Cardiac fibroblast (primary cell): ENCODE measurements around the gene AKNAD1.
A peak's percentile ranks its signal among the peaks of the same experiment; 100 is the strongest.

ENCODE experiments used
- DNase-seq, 2 donors: peaks; one replicate each; pipeline versions ENCODE4 v3.0.0 to v3.0.0-alpha.2; 2010; ENCODE audit warnings: low read depth in 2 of 2
- H3K4me3 ChIP-seq, 2 donors: replicated peaks in 1 of 2; 1 replicate in 1 of 2; 2 replicates in 1 of 2; pipeline ENCODE4 v1.5.1; 2011; ENCODE audit warnings: low read depth in 2 of 2, low read length in 2 of 2, mild to moderate bottlenecking in 2 of 2, moderate library complexity in 1 of 2
- CTCF ChIP-seq: IDR thresholded peaks from one replicate; pipeline ENCODE4 v1.5.1; 2011; ENCODE audit warnings: low read depth, mild to moderate bottlenecking, low read length, inconsistent platforms

Gene AKNAD1

DNA sequence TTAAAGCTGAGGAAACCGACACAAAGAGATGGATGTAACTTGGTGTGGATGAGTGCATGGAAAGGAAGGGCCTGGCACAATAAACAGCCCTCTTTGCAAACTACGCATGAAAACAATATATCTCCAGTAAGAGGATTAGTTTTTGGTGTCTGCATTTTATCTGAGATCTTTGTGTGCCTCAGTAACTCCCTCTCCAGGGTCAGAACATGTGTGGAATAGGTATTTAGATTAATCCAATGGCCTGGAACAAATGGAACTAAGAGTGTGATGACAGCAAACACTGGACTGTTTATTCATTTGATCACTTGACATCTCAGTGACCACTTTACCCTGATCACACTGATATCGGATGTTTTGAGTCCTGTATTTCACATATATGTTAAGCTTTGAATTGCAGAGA is 45.3 kb downstream of the AKNAD1 start:
- no peak for DNase-seq
- H3K4me3 ChIP-seq = no peak overlapping the region
- no peak for TF ChIP-seq CTCF

- no peak for TF ChIP-seq CTCF
- DNase-seq = no peak
- H3K4me3 ChIP-seq = no peak overlapping the region
Observed at GRCh38 chr1:108808438-108808837, 48.5 kb downstream of the AKNAD1 start.

DNA sequence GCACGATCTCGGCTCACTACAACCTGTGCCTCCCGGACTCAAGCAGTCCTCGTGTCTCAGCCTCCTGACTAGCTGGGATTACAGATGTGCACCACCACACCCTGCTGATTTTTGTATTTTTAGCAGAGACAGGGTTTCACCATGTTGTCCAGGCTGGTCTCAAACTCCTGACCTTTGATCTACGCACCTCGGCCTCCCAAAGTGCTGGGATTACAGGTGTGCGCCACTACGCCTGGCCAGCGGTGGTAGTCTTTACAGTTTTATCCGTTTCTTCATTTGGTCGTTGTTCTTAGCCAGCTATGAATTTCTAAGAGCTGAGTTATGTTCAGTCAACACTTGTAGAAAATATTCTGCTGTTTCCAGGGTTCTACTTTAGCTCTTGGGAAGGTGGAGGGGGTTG is 53.3 kb downstream of the AKNAD1 start:
- no peak for TF ChIP-seq CTCF
- DNase-seq = no peak

GRCh38 chr1:108801101-108801500 is 55.8 kb downstream of the AKNAD1 start:
- H3K4me3 ChIP-seq = no peak overlapping the region
- peak; percentile 37 to 50 for DNase-seq
- no peak for TF ChIP-seq CTCF

More for the DNA sequence above, 53.3 kb downstream of the AKNAD1 start:
- H3K4me3 ChIP-seq = no peak overlapping the region

- TF ChIP-seq CTCF = no peak
- no peak for DNase-seq
- H3K4me3 ChIP-seq = no peak overlapping the region
Observed at GRCh38 chr1:108799001-108799400, 57.9 kb downstream of the AKNAD1 start.

- no peak for TF ChIP-seq CTCF
Observed at GRCh38 chr1:108792420-108792819, 64.5 kb downstream of the AKNAD1 start.

DNA sequence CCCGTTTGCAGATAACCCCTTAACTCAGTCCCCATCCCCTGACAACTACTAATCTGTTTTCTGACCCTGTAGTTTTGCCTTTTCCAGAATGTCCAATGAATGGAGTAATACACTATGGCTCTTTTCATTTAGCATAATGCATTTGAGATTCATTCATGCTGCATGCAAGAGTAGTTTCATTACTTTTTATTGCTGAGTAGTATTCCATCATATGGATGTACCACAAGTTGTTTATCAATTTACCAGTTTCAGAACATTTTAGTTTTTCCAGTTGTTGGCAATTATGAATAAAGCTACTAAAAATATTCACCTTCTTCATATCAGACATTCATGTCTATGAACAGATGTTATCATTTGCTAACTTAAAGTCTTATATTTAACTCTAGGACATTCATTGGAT is 65.1 kb downstream of the AKNAD1 start:
- DNase-seq = no peak
- no peak for TF ChIP-seq CTCF
- H3K4me3 ChIP-seq = no peak overlapping the region

More at GRCh38 chr1:108792420-108792819, 64.5 kb downstream of the AKNAD1 start:
- DNase-seq = no peak
- H3K4me3 ChIP-seq = no peak overlapping the region
